NOMO-1 treated with DMSO at 0.1 percent for 48 hours (cell line): ENCODE data around the gene KAT2A.
"Not testable (repeated sequence)": the region's sequence is repeated elsewhere in the genome, so short reads cannot be mapped to it uniquely, and the experiment has no call there.

Experiments
- DNase-seq: peaks from one replicate; lab custom pipeline; 2025; ENCODE audit not compliant: unreplicated experiment; lab: John Stamatoyannopoulos, UW

The KAT2A gene

DNA sequence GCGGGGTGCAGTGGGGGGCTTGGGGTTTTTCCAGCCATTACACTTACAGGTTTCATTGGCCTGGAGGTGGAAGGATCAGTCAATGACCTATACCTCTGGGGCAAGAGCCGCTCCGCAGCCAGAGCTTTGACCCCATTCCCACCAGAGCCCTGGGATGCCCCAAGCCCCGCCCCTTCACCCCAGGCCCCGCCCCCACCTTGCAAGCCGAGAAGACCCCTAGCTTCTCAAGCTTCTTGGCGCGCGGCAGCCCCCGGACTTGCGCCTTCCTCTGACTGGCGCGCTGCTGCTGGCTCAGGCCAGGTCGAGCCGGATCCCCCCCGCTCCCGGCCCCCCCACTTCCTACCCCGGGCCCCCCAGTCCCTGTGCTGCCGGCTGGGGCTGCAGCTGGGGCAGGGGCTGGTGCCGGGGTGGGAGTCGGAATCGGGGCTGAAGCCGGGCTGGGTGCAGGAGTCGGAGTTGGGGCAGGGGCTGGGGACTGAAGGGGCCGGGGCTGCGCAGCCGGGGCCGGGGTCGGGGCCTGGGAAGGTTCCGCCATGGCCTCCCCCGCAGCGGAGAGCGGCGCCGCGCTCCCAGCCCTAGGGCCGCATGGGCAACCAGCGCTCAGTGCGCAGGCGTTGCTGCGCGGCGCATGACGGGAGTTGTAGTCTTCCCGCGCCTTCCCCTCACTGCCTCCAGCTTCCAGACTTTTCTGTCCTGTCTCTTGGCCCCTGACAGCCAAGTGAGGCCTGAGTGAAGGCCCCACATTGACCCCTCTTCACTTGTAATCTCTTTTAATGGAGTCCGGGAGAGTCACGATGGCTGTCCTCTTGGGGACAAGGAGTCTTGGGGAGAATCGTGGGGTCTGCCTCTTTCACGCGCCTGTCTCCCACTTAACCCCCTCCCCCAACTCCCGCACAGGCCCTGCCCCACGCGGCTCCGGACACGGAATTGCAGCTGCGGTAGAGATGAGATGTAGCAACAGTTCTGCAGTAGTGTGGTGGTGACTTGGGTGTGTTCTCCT, at the start of gene KAT2A:
Gene KAT2A, minus strand, starts transcription at position 598 of the 1,000 bp plus-strand sequence. Its CDS starts 63 bp downstream, at position 535.
- peak; percentile 66 for DNase-seq

DNA sequence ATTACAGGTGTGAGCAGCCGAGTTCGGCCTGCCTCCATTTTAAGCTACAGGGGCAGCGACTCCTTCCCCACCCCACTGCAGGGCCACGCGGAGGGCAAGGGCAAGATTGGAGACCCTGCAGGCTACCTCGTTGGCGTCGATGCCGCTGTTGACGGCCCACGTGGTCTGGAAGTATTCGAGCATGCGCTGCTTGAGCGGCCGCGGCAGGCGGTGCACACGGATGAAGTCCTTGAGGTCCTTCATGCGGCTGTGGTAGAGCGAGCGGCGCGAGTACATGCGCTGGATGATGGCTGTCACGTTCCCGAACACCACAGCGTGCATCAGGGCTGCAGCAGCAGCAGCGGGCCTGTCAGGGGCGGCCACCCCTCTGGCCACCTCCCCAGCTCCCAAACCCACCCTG, 48.2 kb upstream of the KAT2A start:
- no peak for DNase-seq

DNA sequence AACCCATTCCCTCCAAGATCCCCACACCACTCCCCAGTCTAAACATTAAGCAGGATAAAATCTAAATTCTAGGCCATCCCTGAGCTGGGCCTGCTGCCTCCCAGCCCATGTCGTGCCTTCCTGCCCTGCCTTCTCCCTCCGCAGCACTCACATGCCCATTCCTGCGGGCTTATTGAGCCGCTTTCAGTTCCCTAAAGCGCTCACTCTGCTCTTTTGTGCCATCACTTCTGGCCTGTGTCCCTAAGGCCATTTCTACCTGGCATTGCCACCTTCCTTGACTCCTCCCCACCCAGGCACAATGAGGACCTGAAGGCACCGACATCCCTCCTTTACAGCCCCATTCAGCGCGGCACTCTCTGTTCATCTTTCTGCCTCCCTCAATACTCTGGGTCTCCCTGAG, 46.6 kb upstream of the KAT2A start:
- peak; percentile 26 for DNase-seq

DNA sequence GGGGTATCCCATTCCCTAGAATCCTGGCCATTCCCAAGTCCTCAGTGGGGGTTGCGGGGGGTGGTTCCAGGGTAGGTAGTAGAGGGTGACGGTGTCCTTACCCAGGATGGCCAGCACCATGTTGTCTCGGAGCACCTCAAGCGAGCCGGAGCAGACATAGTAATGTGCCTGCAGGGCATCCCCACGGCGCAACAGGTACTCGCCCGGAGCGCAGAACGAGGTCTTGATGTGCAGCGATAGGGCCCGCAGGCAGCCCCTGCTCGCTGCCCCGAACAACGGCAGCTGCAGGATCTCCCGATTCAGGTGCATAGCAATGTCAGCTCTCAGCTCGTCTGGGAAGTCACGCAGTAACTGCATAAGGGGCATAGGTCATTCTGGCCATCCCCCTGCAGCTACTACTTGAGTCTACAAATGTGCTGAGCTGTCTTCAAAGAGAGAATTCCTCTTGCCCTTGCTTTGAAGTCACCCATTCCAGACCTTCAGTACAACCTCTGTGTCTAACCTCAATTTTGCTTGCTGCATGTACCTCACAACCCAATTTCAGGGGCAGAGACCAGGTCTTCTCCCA, 45.1 kb upstream of the KAT2A start:
- DNase-seq: no peak

DNA sequence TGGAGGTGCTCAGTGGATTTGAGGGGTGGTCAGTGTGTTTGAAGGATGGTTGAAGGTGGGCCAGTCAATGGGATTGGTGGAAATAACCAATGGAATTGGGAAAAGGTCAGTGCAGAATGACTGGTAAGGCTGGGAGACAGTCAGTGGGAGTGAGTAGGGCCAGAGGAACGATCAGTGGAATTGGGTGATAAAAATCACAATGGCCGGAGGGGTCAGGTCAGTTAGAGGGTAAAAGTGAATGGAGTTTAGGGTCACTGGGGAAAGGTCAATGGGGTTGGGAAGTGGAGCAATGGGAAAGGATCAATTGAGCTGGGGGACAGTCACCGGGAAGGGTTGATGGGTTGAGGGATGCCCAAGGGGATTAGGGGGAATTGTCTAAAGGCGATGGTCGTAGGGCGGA, 44.6 kb upstream of the KAT2A start:
- DNase-seq: no peak

DNA sequence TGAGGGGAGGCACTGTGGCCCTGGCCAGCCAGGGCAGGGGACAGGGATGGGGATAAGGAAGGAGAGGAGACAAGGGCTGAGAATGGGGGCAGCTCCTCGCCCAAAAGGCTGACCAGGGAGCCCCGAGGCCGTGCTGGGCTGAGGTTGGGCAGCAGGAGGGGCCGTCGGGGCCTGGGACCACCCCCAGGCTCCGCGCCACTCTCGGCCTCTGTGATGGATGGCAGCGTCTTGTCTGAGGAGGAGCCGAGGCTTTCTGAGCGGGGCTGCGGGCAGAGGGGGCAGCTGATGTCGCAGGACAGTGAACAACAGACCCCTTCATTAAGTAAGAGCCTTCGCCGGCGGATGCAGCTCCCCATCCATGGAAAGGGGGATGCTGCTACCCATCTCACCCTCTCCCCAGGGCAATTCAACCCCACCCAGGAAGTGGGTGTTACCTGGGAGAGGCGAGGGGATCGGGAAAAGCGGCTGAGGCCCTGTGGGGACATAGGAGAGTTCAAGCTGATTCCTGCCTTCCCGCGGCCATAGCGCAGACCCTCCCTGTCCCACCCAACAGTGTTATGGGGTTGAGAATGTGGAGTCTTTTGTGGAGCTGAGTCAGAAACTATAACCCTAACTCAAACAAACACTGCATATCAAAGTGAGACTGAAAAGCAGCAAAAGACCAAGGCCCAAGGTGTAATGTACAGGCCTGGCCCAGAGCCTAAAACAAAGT, 42.7 kb upstream of the KAT2A start:
- DNase-seq: no peak

DNA sequence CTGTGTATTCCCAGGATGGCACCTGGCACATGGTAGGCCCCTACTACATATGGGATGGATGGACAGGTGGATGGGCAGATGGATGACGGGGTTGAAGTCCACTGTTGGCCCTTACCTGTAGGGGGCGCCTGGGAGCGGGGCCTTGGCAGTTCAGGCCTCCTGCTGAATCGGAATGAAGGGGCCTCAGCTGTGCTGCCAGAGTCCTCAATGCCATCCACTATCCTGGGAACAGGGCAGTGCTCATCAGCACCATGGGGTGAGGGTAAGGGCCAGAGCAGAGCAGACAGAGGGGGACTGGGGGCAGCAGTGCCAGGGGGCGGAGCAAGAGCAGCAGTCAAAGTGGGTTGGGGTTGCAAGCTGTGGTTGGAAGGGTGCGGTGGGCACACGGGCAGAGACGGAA, 41.9 kb upstream of the KAT2A start:
- DNase-seq: no peak

DNA sequence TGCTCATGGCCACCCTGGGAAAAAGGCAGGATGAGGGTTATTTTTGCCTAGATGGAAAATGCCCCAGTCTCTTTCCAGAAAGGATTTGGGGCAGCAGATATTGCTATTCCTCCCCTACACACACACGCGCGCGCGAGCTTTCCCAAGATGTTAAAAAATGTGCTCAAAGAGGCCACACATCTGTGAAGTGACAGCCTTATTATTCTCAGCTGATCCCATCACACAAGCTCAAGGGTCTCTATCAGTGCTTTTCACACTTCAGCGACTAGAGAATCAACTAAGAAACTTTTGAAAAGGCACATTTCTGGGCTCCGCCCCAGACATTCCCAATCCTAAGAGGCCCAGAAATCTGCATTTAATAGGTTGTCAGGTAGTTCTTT, 39.4 kb upstream of the KAT2A start:
- DNase-seq: no peak

DNA sequence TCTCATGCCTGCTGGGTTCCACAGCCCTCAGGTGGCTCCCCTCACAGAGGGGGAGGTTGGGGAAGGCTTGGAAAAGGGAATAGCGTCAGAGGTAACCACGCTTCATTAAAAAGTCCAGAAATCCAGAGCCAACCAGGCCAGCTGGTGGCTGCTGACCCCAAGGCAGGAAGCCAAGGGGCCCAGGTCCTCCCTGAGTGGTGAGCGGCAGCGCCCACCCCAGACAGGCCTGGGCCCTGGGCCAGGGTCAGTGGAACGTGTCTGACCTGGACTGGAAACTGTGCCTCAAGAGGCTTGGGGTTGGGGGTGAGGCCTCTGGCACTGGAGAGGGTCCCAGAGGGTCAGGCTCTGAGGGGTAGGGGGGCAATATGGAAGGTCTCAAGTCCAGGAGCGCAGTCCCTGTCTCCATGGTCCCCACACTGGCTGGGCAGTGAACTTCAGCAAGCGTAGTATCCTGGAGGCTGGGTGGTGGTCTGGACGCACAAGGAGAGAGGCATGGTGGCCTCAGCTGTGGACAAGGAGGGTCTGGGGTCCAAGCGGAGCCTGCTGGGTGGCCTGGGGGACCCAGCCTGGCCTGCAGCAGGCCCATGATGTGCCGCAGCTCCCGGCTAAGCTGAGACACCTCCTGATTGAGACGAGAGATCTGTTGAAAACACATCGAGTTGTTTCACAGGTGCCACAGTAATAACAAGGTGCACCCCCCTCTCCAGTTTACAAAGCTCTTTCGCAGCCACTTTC, 38.8 kb upstream of the KAT2A start:
- DNase-seq: no peak

DNA sequence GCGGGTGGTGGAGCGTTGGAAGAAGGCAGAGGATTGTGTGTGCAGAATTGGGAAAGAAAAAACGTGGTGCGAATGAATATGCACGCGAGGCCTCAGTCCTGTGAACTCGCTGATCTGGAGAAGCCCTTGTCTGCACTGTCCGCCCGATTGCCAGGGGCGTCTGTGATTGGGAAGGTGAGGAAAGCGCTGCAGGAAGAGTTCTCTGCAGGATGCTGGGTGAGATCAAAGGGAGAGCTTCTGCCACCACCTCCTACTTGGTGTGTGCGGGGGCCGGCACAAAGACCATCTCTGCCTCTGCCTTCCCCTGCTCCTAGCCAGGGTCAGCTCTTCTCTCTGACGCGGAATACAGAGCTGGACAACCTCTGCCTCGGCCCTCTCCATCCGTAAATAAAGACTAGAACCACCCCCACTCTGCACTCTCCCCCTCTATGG, 34.5 kb upstream of the KAT2A start:
- DNase-seq: no peak

DNA sequence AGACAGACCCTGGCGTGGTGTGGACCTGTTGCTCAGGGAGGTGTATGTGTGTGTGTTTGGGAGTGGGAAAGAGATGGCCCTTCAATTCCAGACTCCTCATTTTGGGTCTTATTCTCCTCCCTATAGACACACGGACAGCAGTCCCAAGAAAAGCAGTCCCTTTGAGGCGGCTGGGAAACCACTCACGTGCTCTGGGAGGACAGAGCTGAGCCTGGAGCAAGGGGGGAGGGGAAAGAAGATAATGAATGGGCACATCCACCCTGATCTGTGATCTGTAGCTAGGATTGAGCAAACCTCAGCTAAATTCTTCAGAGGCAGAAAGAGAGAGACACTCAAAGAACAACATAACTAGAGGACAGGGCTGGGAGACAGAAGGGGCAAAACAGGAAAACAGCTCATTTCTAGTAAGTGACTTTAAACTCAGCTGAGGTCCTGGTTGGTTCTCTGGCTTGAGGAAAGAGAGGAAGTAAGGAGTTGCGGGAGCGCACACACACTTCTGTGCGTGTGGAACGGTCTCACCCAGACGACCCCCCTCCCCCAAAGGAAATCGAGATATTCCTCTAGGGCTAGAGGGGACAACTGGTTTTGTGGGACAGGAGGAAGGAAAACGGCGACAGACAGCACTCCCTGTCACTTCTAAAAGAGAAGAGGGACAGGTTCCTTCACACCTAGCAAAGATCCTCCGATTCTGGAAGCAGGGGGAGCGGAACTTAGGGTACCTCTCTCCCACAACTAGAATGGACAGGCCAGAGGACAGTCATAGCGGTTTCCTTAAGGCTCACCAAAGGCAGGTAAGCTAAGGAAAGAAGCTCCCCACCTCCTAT, 33.0 kb upstream of the KAT2A start:
- peak; percentile 44 for DNase-seq

DNA sequence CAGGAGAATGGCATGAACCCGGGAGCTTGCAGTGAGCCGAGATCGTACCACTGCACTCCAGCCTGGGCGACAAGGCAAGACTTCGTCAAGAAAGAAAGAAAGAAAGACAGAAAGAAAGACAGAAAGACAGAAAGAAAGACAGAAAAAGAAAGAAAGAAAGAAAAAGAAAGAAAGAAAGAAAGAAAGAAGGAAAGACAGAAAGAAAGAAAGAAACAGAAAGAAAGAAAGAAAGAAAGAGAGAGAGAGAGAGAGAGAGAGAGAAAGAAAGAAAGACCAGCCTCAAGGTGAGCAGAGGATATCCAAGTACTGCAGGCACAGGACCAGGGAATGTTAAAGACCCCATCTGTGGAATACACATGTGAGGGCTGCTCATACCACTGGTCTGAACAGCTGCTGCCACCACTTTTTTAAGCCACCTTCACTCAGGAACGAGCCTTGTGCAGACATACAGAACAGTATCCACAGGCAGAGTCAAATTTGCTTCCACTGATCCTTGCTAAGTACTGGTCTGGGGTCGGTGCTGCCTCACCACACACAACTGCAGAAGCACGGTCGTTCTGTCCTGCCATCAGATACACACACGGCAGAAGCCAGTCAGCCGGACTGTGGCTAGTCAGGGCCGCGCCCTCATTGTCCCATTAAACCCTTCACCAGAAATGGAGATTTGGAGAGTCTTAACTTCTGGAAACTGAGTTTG, 25.9 kb upstream of the KAT2A start:
- DNase-seq: no peak

DNA sequence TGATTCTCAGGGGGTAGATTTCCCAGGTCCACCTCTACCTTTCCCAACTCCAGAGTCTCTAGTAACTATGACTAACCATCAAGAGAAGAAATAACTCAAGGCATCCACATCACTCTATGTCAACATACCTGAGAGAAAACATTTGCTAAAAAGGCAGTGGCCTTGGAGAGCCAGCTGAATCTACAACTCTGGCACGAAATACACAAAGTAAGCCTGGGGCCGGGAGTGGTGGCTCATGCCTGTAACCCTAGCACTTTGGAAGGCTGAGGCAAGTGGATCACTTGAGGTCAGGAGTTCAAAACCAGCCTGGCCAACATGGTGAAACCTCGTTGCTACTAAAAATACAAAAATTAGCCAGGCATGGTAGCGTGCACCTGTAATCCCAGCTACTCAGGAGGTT, 22.0 kb upstream of the KAT2A start:
- not testable (repeated sequence) for DNase-seq

DNA sequence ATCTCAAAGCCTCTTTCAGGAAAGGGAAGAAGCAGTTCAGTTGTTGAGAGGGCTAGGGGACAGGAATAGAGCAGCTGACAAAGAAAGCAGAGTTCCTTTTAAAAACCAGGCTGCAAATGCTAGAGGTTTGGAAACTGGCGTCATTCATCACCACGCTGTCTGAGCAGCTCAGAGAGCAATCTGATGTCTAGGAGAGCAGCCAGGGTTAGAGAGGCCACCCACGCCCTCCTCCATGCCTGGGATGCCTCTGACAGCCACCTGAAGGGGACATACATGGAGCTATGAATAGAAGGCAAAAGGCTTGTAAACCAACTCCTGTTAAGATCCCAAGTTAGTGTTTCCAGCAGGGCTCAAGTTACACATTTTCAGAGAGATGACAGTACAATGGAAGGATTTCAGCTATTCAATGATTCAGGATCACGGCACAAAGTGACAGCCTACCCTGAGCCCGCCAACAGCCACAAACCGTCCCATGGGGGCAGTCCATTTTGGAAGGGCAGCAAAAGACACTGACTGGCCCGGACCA, 21.3 kb upstream of the KAT2A start:
- no peak for DNase-seq

DNA sequence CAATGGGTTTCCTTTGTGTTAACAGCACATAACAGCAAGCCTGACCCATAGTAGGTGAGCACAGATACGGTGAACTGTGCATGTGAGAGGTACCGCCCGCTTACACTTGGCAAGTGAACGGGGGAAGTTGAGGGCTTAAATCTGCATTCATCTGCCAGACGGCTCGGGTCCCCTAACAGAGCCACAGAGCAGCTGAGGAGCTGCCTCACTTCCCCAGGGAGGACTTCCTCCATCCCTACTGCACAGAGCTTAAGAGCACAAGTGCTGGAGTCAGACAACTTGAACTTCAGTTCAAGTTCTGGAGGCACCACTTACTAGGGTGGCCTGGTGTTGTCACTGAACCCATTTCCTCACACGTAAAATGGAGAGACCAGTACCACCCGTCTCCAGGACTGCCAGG, 20.2 kb upstream of the KAT2A start:
- DNase-seq: no peak

DNA sequence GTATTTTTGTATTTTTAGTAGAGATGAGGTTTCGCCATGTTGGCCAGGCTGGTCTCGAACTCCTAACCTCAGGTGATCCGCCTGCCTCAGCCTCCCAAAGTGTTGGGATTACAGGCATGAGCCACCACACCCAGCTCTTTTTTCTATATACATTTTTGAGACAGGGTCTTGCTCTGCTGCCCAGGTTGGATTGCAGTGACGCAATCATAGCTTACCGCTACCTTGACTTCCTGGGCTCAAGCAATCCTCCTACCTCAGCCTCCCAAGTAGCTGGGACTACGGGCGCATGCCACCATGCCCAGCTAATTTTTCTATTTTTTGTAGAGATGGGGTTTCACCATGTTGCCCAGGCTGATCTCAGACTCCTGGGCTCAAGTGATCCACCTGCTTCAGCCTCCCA, 19.5 kb upstream of the KAT2A start:
- not testable (repeated sequence) for DNase-seq

DNA sequence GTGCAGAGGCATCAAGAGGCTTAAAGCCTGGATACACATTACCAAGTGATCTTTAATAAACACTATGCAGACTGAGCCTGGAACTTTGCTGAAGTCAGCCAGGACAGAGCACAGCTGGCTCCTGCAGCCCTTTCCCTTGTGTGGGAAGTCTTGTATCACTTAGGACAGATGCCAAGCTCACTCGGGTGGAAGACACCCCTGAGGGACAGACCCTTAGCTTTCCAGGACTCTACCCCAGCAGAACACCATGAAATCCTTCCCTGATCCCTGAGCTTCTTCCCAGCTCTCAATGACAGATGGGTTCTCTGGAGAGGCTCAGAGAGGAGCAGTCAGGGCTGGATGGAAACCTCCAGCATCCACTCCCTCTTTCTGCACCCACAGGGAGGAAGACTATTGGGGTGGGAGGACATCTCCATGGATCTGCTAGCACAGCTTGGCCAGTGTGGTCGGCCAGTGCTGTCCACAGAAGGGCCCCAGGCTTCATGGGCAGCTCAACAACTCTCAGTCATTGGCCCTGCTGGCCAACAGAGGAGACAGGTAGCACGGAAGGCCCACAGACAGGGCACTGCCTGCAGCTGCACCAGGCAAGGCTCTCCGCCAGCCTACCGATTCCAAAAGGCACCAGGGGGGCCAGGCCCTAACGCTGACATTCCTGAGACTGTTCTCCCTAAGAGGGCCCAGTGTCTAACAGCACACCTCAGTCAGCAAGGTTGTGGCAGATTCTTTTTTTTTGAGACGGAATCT, 17.8 kb upstream of the KAT2A start:
- DNase-seq: no peak

DNA sequence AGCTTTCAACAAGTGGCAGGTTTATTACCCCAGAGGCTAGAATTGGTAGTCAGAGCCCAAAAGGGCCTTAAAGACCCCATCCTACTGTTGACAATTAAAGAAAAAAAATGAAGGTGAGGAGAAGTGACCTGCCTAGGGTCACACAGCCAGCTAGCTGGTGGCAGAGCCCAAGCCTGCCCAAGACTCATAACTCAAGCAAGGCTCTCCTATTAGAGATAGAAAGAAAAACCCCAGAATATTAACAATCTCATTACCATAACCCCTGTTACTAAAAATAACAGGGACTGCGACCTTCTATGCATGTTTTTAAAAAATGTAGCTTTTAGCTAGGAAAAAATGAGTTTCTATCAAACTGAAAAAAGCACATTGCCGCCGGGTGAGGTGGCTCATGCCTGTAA, 15.5 kb upstream of the KAT2A start:
- DNase-seq: no peak
